ENCODE measurements around the gene STARD8. TPM values are rescaled to one million over a fixed set of nuclear protein-coding genes. Genes with fewer than 3 reads are reported as not detected.
A peak's percentile ranks its signal among the peaks of the same experiment; 100 is the strongest.
"Not testable (repeated sequence)": the region's sequence is repeated elsewhere in the genome, so short reads cannot be mapped to it uniquely, and the experiment has no call there.

The STARD8 gene, protein sequence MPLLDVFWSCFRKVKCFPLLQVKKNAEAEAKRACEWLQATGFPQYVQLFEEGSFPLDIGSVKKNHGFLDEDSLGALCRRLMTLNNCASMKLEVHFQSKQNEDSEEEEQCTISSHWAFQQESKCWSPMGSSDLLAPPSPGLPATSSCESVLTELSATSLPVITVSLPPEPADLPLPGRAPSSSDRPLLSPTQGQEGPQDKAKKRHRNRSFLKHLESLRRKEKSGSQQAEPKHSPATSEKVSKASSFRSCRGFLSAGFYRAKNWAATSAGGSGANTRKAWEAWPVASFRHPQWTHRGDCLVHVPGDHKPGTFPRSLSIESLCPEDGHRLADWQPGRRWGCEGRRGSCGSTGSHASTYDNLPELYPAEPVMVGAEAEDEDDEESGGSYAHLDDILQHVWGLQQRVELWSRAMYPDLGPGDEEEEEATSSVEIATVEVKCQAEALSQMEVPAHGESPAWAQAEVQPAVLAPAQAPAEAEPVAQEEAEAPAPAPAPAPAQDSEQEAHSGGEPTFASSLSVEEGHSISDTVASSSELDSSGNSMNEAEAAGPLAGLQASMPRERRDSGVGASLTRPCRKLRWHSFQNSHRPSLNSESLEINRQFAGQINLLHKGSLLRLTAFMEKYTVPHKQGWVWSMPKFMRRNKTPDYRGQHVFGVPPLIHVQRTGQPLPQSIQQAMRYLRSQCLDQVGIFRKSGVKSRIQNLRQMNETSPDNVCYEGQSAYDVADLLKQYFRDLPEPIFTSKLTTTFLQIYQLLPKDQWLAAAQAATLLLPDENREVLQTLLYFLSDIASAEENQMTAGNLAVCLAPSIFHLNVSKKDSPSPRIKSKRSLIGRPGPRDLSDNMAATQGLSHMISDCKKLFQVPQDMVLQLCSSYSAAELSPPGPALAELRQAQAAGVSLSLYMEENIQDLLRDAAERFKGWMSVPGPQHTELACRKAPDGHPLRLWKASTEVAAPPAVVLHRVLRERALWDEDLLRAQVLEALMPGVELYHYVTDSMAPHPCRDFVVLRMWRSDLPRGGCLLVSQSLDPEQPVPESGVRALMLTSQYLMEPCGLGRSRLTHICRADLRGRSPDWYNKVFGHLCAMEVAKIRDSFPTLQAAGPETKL
- polyA plus RNA-seq, result 2.6 TPM
- long read RNA-seq, donor 1, result 0 reads
- long read RNA-seq, donor 2, result 0 reads
- long read RNA-seq, donor 3, result 0 reads
- long read RNA-seq, donor 4, result 0 reads
- long read RNA-seq, donor 5, result 0 reads
- long read RNA-seq, donor 6, full-length matches to known transcripts, result 1 of 1 reads
- long read RNA-seq, donor 6, partial matches to known transcripts, result 0 of 1 reads
- long read RNA-seq, donor 6, other reads (novel, unspliced or antisense), result 0 of 1 reads
- long read RNA-seq, donor 7, result 0 reads
- long read RNA-seq, donor 8, full-length matches to known transcripts, result 1 of 1 reads
- long read RNA-seq, donor 8, partial matches to known transcripts, result 0 of 1 reads
- long read RNA-seq, donor 8, other reads (novel, unspliced or antisense), result 0 of 1 reads
- long read RNA-seq, donor 9, result 0 reads
- long read RNA-seq, donor 10, result 0 reads
- long read RNA-seq, donor 11, result 0 reads

DNA sequence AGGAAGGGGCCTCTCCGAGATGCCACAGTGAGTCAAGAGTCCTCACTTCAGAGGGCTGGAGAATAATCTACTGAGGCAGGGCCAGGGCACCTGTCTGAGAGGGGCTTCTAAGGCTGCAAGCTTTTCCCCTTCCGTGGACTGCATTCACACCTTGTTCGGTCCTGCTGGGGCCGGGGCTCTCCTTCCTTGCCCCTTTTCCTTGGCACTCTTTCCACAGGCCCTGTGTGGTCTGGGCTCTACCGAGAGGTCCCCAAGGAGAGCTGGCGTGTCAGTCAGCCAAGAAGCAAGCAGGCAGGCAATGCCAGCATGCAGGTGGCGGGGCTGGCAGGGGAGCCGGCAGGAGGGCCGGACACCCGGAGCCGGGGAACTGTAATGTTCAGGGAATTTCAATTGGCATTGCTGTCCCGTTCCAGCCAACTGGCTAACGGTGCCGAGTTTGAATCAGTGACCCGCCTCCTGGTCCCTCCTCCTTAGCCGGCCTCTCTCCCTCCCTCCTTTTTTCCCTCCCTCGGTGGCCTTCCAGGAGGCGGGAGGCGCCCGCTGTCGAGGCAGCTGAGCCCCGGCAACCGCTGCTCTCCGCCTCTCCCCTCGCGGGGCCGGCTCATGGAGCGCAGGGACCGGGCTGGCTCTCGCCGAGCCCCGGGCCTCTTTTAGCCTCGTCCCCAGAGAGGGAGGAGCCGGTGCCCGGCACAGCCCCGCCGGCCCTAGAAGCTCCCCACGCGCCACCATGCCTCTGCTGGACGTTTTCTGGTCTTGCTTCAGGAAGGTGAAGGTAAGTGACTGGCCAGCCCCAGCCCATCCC is at the start of gene STARD8:
STARD8 (plus strand) TSS at position 511 of the 802 bp plus-strand sequence; CDS start at position 728, 217 bp downstream.
- no peaks in the 10 kb centered on the region for H3K9me3 ChIP-seq (ENCODE audit: control insufficient read depth, low read depth, low read length)
- no peaks in the 10 kb centered on the region for H3K36me3 ChIP-seq (ENCODE audit: control insufficient read depth, insufficient read depth, low read length)
- peak in 1 of 2 donors; percentile 10 for DNase-seq
- no peak within 1 kb of the TSS for H3K27ac ChIP-seq (ENCODE audit: low read length)
- H3K27me3 ChIP-seq (ENCODE audit: control insufficient read depth, insufficient read depth, low read length), result peaks cover 14% of the 10 kb centered on the region
- H3K4me1 ChIP-seq (ENCODE audit: control insufficient read depth, insufficient read depth, low read length), result no peaks in the 10 kb centered on the region
- no CpG with 5 or more reads among the region's 40 CpGs for WGBS (ENCODE audit: insufficient coverage, low lambda C conversion rate)
- peak within 1 kb of the TSS; percentile 10 for H3K4me3 ChIP-seq (ENCODE audit: low read length)

DNA sequence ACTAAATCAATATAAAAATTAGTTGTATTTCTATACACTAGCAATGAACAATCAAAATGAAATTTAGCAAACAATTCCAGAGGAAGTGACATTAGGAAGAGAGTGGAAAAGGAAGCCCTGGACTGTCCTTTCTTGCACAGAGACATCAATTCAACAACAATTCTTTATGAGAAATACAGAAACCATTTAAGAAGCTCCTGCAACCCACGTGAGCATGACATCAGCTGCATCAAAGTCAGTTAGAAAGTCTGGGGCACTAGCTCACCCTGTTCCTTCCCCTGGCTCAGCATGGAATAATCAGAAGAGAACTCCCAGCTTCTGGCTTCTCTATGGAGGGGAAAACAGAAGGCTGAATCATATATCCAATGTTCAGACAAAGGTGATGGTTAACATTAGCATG is 48.6 kb upstream of the STARD8 start:
- Histone ChIP-seq H3K9me3 (ENCODE audit: control insufficient read depth, low read depth, low read length) (no peaks in the 10 kb centered on the region), H3K27ac (ENCODE audit: low read length) (no peak overlapping the region), H3K4me3 (ENCODE audit: low read length) (no peak overlapping the region), H3K27me3 (ENCODE audit: control insufficient read depth, insufficient read depth, low read length) (no peaks in the 10 kb centered on the region), H3K4me1 (ENCODE audit: control insufficient read depth, insufficient read depth, low read length) (no peaks in the 10 kb centered on the region), H3K36me3 (ENCODE audit: control insufficient read depth, insufficient read depth, low read length) (no peaks in the 10 kb centered on the region)
- no peak for DNase-seq
- WGBS (ENCODE audit: insufficient coverage, low lambda C conversion rate), result no CpG with 5 or more reads among the region's 1 CpG

DNA sequence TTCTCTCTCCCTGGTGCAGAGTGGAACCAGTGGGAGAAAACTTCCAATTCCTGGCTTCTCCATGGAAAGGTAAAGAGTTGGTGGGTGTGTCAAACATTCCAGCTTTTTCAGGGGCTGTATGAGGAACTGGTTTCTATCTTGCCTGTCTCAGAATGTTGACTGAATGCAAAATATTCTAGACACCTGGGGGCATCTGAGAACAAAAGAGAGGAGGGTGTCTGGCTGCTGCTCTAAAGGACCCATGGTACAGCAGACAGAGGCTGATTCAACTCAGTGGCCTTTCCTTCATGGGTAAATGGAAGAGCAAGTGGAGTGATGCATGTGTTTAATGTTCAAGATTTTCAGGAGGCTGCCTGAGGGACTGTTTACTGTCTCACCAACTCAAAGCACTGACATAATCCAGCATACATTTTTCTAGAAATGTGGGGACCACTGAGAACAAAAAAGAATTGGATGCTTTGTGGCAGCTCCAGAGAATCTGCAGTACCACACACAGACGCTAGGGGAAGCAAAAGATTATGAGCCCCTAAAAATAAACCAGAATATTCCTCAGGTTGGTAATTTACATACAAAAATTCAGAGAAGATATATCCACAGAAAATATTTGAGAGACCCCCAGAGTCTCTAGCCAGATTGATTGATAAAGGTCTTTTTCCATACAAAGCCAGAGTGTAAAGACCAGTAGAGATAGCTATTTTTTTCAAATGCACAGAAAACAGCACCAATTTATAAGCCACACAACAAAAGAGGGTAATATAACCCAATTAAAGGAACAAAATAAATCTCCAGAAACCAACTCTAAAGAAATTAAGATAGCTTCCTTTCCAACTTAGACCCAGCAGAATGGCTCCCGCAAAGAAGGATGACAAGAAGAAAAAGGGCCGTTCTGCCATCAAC is 48.0 kb upstream of the STARD8 start:
- no peak overlapping the region for H3K27ac ChIP-seq (ENCODE audit: low read length)
- no peaks in the 10 kb centered on the region for H3K27me3 ChIP-seq (ENCODE audit: control insufficient read depth, insufficient read depth, low read length)
- no peak overlapping the region for H3K4me3 ChIP-seq (ENCODE audit: low read length)
- H3K9me3 ChIP-seq (ENCODE audit: control insufficient read depth, low read depth, low read length), result no peaks in the 10 kb centered on the region
- no peaks in the 10 kb centered on the region for H3K36me3 ChIP-seq (ENCODE audit: control insufficient read depth, insufficient read depth, low read length)
- no peaks in the 10 kb centered on the region for H3K4me1 ChIP-seq (ENCODE audit: control insufficient read depth, insufficient read depth, low read length)
- no CpG with 5 or more reads among the region's 3 CpGs for WGBS (ENCODE audit: insufficient coverage, low lambda C conversion rate)
- DNase-seq, result no peak

DNA sequence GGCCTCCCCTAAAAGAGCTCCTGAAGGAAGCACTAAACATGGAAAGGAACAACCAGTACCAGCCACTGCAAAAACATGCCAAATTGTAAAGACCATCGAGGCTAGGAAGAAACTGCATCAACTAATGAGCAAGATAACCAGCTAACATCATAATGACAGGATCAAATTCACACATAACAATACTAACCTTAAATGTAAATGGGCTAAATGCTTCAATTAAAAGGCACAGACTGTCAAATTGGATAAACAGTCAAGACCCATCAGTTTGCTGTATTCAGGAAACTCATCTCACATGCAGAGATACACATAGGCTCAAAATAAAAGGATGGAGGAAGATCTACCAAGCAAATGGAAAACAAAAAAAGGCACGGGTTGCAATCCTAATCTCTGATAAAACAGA is 43.2 kb upstream of the STARD8 start:
- WGBS (ENCODE audit: insufficient coverage, low lambda C conversion rate), result no CpG with 5 or more reads among the region's 2 CpGs
- H3K27me3 ChIP-seq (ENCODE audit: control insufficient read depth, insufficient read depth, low read length), result not testable (repeated sequence)

DNA sequence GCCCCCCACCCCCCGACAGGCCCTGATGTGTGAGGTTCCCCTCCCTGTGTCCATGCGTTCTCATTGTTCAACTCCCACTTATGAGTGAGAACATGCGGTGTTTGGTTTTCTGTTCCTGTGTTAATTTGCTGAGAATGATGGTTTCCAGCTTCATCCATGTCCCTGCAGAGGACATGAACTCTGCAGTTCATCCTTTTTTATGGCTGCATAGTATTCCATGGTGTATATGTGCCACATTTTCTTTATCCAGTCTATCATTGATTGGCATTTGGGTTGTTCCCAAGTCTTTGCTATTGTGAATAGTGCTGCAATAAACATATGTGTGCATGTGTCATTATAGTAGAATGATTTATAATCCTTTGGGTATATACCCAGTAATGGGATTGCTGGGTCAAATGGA is 32.7 kb upstream of the STARD8 start:
- H3K36me3 ChIP-seq (ENCODE audit: control insufficient read depth, insufficient read depth, low read length); H3K27ac ChIP-seq (ENCODE audit: low read length); DNase-seq; H3K9me3 ChIP-seq (ENCODE audit: control insufficient read depth, low read depth, low read length); H3K27me3 ChIP-seq (ENCODE audit: control insufficient read depth, insufficient read depth, low read length); H3K4me3 ChIP-seq (ENCODE audit: low read length); H3K4me1 ChIP-seq (ENCODE audit: control insufficient read depth, insufficient read depth, low read length): not testable (repeated sequence)
- WGBS (ENCODE audit: insufficient coverage, low lambda C conversion rate), result no CpG with 5 or more reads among the region's 3 CpGs

More for the DNA sequence above, 43.2 kb upstream of the STARD8 start:
- H3K27ac ChIP-seq (ENCODE audit: low read length); DNase-seq; H3K4me1 ChIP-seq (ENCODE audit: control insufficient read depth, insufficient read depth, low read length); H3K9me3 ChIP-seq (ENCODE audit: control insufficient read depth, low read depth, low read length); H3K4me3 ChIP-seq (ENCODE audit: low read length); H3K36me3 ChIP-seq (ENCODE audit: control insufficient read depth, insufficient read depth, low read length): not testable (repeated sequence)

DNA sequence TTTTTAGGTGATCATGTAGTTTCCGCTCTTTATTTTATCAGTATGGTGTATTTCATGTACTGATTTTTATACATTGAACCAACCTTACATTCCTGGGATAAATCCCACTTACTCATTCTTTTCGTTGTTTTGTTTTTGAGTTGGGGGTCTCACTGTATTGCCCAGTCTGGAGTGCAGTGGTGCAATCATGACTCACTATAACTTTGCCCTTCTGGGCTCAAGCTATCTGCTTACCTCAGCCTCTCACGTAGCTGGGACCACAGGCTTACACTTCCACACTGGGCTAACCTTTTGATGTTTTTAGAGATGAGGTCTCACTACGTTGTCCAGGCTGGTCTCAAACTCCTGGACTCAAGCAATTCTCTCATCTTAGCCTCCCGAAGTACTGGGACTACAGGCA is 19.5 kb upstream of the STARD8 start:
- H3K4me3 ChIP-seq (ENCODE audit: low read length), result no peak overlapping the region
- peaks cover 2% of the 10 kb centered on the region for H3K4me1 ChIP-seq (ENCODE audit: control insufficient read depth, insufficient read depth, low read length)
- DNase-seq, result no peak
- H3K9me3 ChIP-seq (ENCODE audit: control insufficient read depth, low read depth, low read length), result no peaks in the 10 kb centered on the region
- no peaks in the 10 kb centered on the region for H3K27me3 ChIP-seq (ENCODE audit: control insufficient read depth, insufficient read depth, low read length)
- no peak overlapping the region for H3K27ac ChIP-seq (ENCODE audit: low read length)
- WGBS (ENCODE audit: insufficient coverage, low lambda C conversion rate), result no CpG with 5 or more reads among the region's 5 CpGs
- H3K36me3 ChIP-seq (ENCODE audit: control insufficient read depth, insufficient read depth, low read length), result no peaks in the 10 kb centered on the region

DNA sequence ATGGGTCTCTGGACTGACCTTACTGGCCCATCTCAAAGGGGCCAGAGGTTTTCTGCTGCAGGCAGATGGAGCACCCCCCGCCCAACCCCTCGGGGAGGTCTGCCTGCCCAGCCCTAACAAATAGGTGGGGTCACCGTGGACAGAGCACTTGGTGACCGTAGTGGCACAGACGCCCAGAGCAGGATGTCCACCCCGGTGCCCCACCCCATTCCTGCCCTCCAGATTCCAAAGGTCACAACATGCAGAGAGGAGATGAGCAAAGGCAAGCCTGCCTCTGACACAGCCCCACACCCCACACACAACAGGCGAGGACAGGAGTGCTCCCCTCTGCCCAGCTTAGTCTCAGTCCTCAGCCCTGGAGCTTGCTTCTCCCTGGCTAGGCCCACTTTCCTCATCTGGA is 17.5 kb upstream of the STARD8 start:
- not testable (repeated sequence) for H3K27ac ChIP-seq (ENCODE audit: low read length); H3K27me3 ChIP-seq (ENCODE audit: control insufficient read depth, insufficient read depth, low read length); H3K4me1 ChIP-seq (ENCODE audit: control insufficient read depth, insufficient read depth, low read length); H3K4me3 ChIP-seq (ENCODE audit: low read length); H3K9me3 ChIP-seq (ENCODE audit: control insufficient read depth, low read depth, low read length); H3K36me3 ChIP-seq (ENCODE audit: control insufficient read depth, insufficient read depth, low read length)
- DNase-seq, result peak in 1 of 2 donors; percentile 5
- no CpG with 5 or more reads among the region's 7 CpGs for WGBS (ENCODE audit: insufficient coverage, low lambda C conversion rate)

DNA sequence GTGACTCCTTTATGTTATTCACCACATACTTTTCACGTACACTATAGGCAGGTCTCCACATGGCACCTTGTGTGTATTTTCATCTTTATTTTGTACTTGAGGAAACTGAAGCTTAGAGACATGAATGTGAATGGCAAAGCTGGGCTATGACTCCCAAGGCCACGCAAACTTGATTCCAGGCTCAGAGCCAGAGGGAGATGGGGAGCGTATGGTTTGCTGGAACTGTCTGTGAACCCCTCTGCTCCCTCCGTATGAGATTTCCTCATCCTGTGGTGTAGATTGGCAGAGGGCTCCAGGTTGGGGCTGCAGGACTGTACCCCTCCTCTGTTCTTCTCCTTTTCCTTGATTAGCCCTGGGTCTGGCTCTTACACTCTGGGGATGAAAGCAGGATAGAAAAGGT is 16.1 kb upstream of the STARD8 start:
- no peak for DNase-seq
- Histone ChIP-seq H3K9me3 (ENCODE audit: control insufficient read depth, low read depth, low read length) (no peaks in the 10 kb centered on the region), H3K4me3 (ENCODE audit: low read length) (no peak overlapping the region), H3K27ac (ENCODE audit: low read length) (no peak overlapping the region), H3K27me3 (ENCODE audit: control insufficient read depth, insufficient read depth, low read length) (no peaks in the 10 kb centered on the region), H3K36me3 (ENCODE audit: control insufficient read depth, insufficient read depth, low read length) (no peaks in the 10 kb centered on the region), H3K4me1 (ENCODE audit: control insufficient read depth, insufficient read depth, low read length) (peaks cover 9% of the 10 kb centered on the region)
- no CpG with 5 or more reads among the region's 4 CpGs for WGBS (ENCODE audit: insufficient coverage, low lambda C conversion rate)

DNA sequence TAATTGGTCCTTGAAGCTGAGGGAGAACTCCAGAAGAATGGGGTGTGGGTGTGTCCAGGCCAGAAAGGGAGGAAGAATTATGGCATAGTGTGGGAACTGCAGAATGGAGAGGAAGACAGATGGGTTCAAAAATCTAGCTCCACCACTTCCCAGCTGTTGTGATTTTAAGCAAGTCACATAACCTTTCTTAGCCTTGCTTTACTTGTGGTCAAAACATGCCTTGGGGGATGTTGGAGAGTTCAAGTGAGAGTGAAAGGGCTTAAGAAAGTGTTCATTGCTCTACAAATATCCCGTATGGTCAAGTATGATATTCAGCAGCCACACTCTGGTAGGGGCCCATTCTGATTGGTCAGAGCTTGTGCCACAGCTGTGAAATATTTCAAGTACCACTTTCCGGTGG is 15.0 kb upstream of the STARD8 start:
- Histone ChIP-seq H3K36me3 (ENCODE audit: control insufficient read depth, insufficient read depth, low read length) (no peaks in the 10 kb centered on the region), H3K9me3 (ENCODE audit: control insufficient read depth, low read depth, low read length) (no peaks in the 10 kb centered on the region), H3K4me1 (ENCODE audit: control insufficient read depth, insufficient read depth, low read length) (peaks cover 9% of the 10 kb centered on the region), H3K27me3 (ENCODE audit: control insufficient read depth, insufficient read depth, low read length) (no peaks in the 10 kb centered on the region), H3K4me3 (ENCODE audit: low read length) (no peak overlapping the region), H3K27ac (ENCODE audit: low read length) (no peak overlapping the region)
- no peak for DNase-seq
- whole genome bisulfite sequencing (ENCODE audit: insufficient coverage, low lambda C conversion rate), result no CpG with 5 or more reads among the region's 2 CpGs

All from large intestine (tissue), 12 donors.